ENCODE measurements around the gene HTR6. TPM values are rescaled to one million over a fixed set of nuclear protein-coding genes. Genes with fewer than 3 reads are reported as not detected.

The HTR6 gene
- total and polyA plus RNA-seq, 2 donors (not counting 1 experiment from before 2014, with no cell fraction given): under 0.01 to 0.02 TPM

DNA sequence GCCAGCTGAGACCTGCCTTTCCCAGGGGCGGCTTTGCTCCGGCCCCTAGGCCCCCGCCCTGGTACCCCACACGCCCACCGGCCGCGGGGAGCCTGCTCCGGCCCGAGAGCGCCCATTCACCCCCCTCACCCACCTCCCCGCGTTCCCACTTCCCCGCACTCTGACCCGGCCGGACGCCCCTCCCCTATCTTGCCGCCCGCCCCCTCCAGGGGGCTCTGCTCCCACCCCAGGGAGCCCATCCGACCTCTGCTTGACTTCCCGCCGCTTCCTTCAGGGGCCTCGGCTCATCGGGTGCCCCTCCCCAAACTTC lies 466 bp downstream of the HTR6 start:
- H3K36me3 ChIP-seq (ENCODE audit: control insufficient read depth, insufficient read depth, low read length): no peaks in the 10 kb centered on the region
- TF ChIP-seq CTCF (conservative IDR thresholded peaks at IDR 0.05 in 1 of 2, IDR thresholded peaks at IDR 0.05 in 1 of 2; ENCODE audit: low read depth in 1 of 2, low read length in 2 of 2): no peak
- TF ChIP-seq EZH2 (IDR thresholded peaks at IDR 0.05; ENCODE audit: low read length, missing control alignments): no peak
- no peak overlapping the region for H3K27ac ChIP-seq (ENCODE audit: insufficient read depth, low read length)
- H3K9me3 ChIP-seq (ENCODE audit: control insufficient read depth, insufficient read depth, low read depth, low read length): no peaks in the 10 kb centered on the region
- H3K9ac ChIP-seq (ENCODE audit: insufficient read depth, low read length): no peak overlapping the region
- peak overlapping the region; percentile 35 for H3K4me2 ChIP-seq (ENCODE audit: extremely low read depth, insufficient read depth, low read length)
- H3K4me1 ChIP-seq (ENCODE audit: control insufficient read depth, extremely low read depth, insufficient read depth, low read length): no peaks in the 10 kb centered on the region
- H3K79me2 ChIP-seq (ENCODE audit: control insufficient read depth, insufficient read depth, low read length): no peaks in the 10 kb centered on the region
- no peak overlapping the region for H3K4me3 ChIP-seq (replicated peaks in 1 of 4; ENCODE audit: control extremely low read depth in 1 of 4, insufficient read depth in 1 of 4, low read depth in 3 of 4, low read length in 4 of 4)
- peaks cover 45% of the 10 kb centered on the region for H3K27me3 ChIP-seq (ENCODE audit: control insufficient read depth, insufficient read depth, low read length)
- H2AFZ ChIP-seq (ENCODE audit: low read length): no peak overlapping the region
- DNase-seq (ENCODE audit: low read depth in 2 of 2): no peak
- peaks cover 2% of the 10 kb centered on the region for H4K20me1 ChIP-seq (ENCODE audit: control insufficient read depth, extremely low read depth, insufficient read depth, low read length)

- no peak for TF ChIP-seq CTCF (conservative IDR thresholded peaks at IDR 0.05 in 1 of 2, IDR thresholded peaks at IDR 0.05 in 1 of 2; ENCODE audit: low read depth in 1 of 2, low read length in 2 of 2)
- peak; percentile 96 for TF ChIP-seq EZH2 (IDR thresholded peaks at IDR 0.05; ENCODE audit: low read length, missing control alignments)
- Histone ChIP-seq H2AFZ (ENCODE audit: low read length) (no peak overlapping the region), H4K20me1 (ENCODE audit: control insufficient read depth, extremely low read depth, insufficient read depth, low read length) (no peaks in the 10 kb centered on the region), H3K9ac (ENCODE audit: insufficient read depth, low read length) (no peak overlapping the region), H3K9me3 (ENCODE audit: control insufficient read depth, insufficient read depth, low read depth, low read length) (no peaks in the 10 kb centered on the region), H3K4me2 (ENCODE audit: extremely low read depth, insufficient read depth, low read length) (no peak overlapping the region), H3K36me3 (ENCODE audit: control insufficient read depth, insufficient read depth, low read length) (no peaks in the 10 kb centered on the region), H3K4me1 (ENCODE audit: control insufficient read depth, extremely low read depth, insufficient read depth, low read length) (no peaks in the 10 kb centered on the region), H3K4me3 (replicated peaks in 1 of 4; ENCODE audit: control extremely low read depth in 1 of 4, insufficient read depth in 1 of 4, low read depth in 3 of 4, low read length in 4 of 4) (no peak overlapping the region), H3K27ac (ENCODE audit: insufficient read depth, low read length) (no peak overlapping the region), H3K79me2 (ENCODE audit: control insufficient read depth, insufficient read depth, low read length) (no peaks in the 10 kb centered on the region), H3K27me3 (ENCODE audit: control insufficient read depth, insufficient read depth, low read length) (peaks cover 45% of the 10 kb centered on the region)
- DNase-seq (ENCODE audit: low read depth in 2 of 2): no peak
Measured at GRCh38 chr1:19665496-19666465, 1.1 kb downstream of the HTR6 start.

GRCh38 chr1:19668888-19669287 lies 4.2 kb downstream of the HTR6 start:
- Histone ChIP-seq H2AFZ (ENCODE audit: low read length) (no peak overlapping the region), H3K4me3 (replicated peaks in 1 of 4; ENCODE audit: control extremely low read depth in 1 of 4, insufficient read depth in 1 of 4, low read depth in 3 of 4, low read length in 4 of 4) (no peak overlapping the region), H3K79me2 (ENCODE audit: control insufficient read depth, insufficient read depth, low read length) (no peaks in the 10 kb centered on the region), H3K27ac (ENCODE audit: insufficient read depth, low read length) (no peak overlapping the region), H3K9me3 (ENCODE audit: control insufficient read depth, insufficient read depth, low read depth, low read length) (no peaks in the 10 kb centered on the region), H3K4me2 (ENCODE audit: extremely low read depth, insufficient read depth, low read length) (no peak overlapping the region), H4K20me1 (ENCODE audit: control insufficient read depth, extremely low read depth, insufficient read depth, low read length) (no peaks in the 10 kb centered on the region), H3K27me3 (ENCODE audit: control insufficient read depth, insufficient read depth, low read length) (peaks cover 44% of the 10 kb centered on the region), H3K9ac (ENCODE audit: insufficient read depth, low read length) (no peak overlapping the region), H3K4me1 (ENCODE audit: control insufficient read depth, extremely low read depth, insufficient read depth, low read length) (no peaks in the 10 kb centered on the region), H3K36me3 (ENCODE audit: control insufficient read depth, insufficient read depth, low read length) (no peaks in the 10 kb centered on the region)
- no peak for TF ChIP-seq CTCF (conservative IDR thresholded peaks at IDR 0.05 in 1 of 2, IDR thresholded peaks at IDR 0.05 in 1 of 2; ENCODE audit: low read depth in 1 of 2, low read length in 2 of 2)
- no peak for TF ChIP-seq EZH2 (IDR thresholded peaks at IDR 0.05; ENCODE audit: low read length, missing control alignments)
- DNase-seq (ENCODE audit: low read depth in 2 of 2): no peak

Data from fibroblast of lung (primary cell).